ENCODE data around the gene CCDC85C. TPM values are rescaled to one million over a fixed set of nuclear protein-coding genes. Genes with fewer than 3 reads are reported as not detected.

CCDC85C gene
- total and polyA plus RNA-seq, 10 of the 15 experiments (the other 5 are each of a cell fraction or from before 2014, with no cell fraction given): 0.03 to 3.6 (median 1.1) TPM

- CTCF ChIA-PET: no interaction called here
- Histone ChIP-seq H2AFZ (ENCODE audit: control insufficient read depth, low read depth, low read length) (no peak overlapping the region), H3K4me3 (no peak overlapping the region), H3K4me2 (ENCODE audit: control insufficient read depth, insufficient read depth) (no peak overlapping the region), H3K4me1 (ENCODE audit: control insufficient read depth, insufficient read depth, low read length) (no peaks in the 10 kb centered on the region), H3K79me2 (ENCODE audit: control insufficient read depth, insufficient read depth, low read length) (no peaks in the 10 kb centered on the region), H3K9me3 (replicated peaks; ENCODE audit: control insufficient read depth, insufficient read depth, low read length) (no peaks in the 10 kb centered on the region; the same call in 2 of the 3 replicates), H4K20me1 (ENCODE audit: control insufficient read depth, insufficient read depth) (no peaks in the 10 kb centered on the region), H3K9ac (ENCODE audit: control insufficient read depth, insufficient read depth, low read length) (no peak overlapping the region), H3K27ac (ENCODE audit: control insufficient read depth, insufficient read depth) (no peak overlapping the region), H3K27me3 (replicated peaks in 1 of 2; ENCODE audit: control insufficient read depth in 2 of 2, insufficient read depth in 2 of 2, low read length in 1 of 2) (no peaks in the 10 kb centered on the region; a peak in 1 of 4 replicates), H3K36me3 (ENCODE audit: control insufficient read depth in 2 of 2, insufficient read depth in 2 of 2, low read length in 1 of 2) (no peaks in the 10 kb centered on the region)
- FAIRE-seq (no peak), ATAC-seq (peak; percentile 59), DNase-seq (ENCODE audit: low read depth, low spot score) (no peak)
- POLR2A ChIA-PET: no interaction called here
- TF ChIP-seq BHLHE40 (IDR thresholded peaks at IDR 0.05; ENCODE audit: borderline replicate concordance in 1 of 2, low read depth in 2 of 2, low read length in 1 of 2) (peak in 1 of 2 experiments; percentile 33; a peak in 1 of 4 replicates), SPI1 (IDR thresholded peaks at IDR 0.05; ENCODE audit: borderline replicate concordance, insufficient read depth, low read depth, low read length) (peak; percentile 66; the same call in 1 of the 2 replicates), NFYB (IDR thresholded peaks at IDR 0.05; ENCODE audit: insufficient read depth, low read depth, low read length) (no peak)
- RAD21 ChIA-PET (ENCODE audit: unreplicated experiment): no interaction called here
- no TSS peak for BruUV-seq (replicated peaks)
- in situ Hi-C loops (cut with MboI) (no loop called here), intact Hi-C loops (cut with micrococcal nuclease; ENCODE audit: unreplicated experiment) (no loop called here)
- WGBS (ENCODE audit: insufficient coverage, insufficient replicate concordance, low lambda C conversion rate, missing lambda C conversion rate): 38% methylated on average over 8 of the region's 8 CpGs
- SMC1A ChIA-PET (ENCODE audit: uncharacterized antibody, unreplicated experiment): no interaction called here
Observed at GRCh38 chr14:99649219-99649618, 45.2 kb upstream of the CCDC85C start.

- POLR2A ChIA-PET: no interaction called here
- no peaks in the 10 kb centered on the region; a peak in 2 of 4 replicates for H3K27me3 ChIP-seq (replicated peaks in 1 of 2; ENCODE audit: control insufficient read depth in 2 of 2, insufficient read depth in 2 of 2, low read length in 1 of 2)
- no peaks in the 10 kb centered on the region for H4K20me1 ChIP-seq (ENCODE audit: control insufficient read depth, insufficient read depth)
- no peak overlapping the region for H3K27ac ChIP-seq (ENCODE audit: control insufficient read depth, insufficient read depth)
- no peaks in the 10 kb centered on the region for H3K4me1 ChIP-seq (ENCODE audit: control insufficient read depth, insufficient read depth, low read length)
- no TSS peak for BruUV-seq (replicated peaks)
- 30% methylated on average over 8 of the region's 8 CpGs for WGBS (ENCODE audit: insufficient coverage, insufficient replicate concordance, low lambda C conversion rate, missing lambda C conversion rate)
- no peak for FAIRE-seq
- no peaks in the 10 kb centered on the region; the same call in 2 of the 3 replicates for H3K9me3 ChIP-seq (replicated peaks; ENCODE audit: control insufficient read depth, insufficient read depth, low read length)
- no peak for DNase-seq (ENCODE audit: low read depth, low spot score)
- no peak overlapping the region for H3K4me3 ChIP-seq
- H2AFZ ChIP-seq (ENCODE audit: control insufficient read depth, low read depth, low read length): no peak overlapping the region
- in situ Hi-C loops (cut with MboI): no loop called here
- RAD21 ChIA-PET (ENCODE audit: unreplicated experiment): no interaction called here
- intact Hi-C loops (cut with micrococcal nuclease; ENCODE audit: unreplicated experiment): no loop called here
- CTCF ChIA-PET: interaction anchor here (1.1 kb wide), 1 partner anchor 20 kb away, joined by 3 read pairs; no protein-coding TSS in a partner anchor
- SMC1A ChIA-PET (ENCODE audit: uncharacterized antibody, unreplicated experiment): no interaction called here
- no peak overlapping the region for H3K4me2 ChIP-seq (ENCODE audit: control insufficient read depth, insufficient read depth)
- H3K36me3 ChIP-seq (ENCODE audit: control insufficient read depth in 2 of 2, insufficient read depth in 2 of 2, low read length in 1 of 2): no peaks in the 10 kb centered on the region
- no peak overlapping the region for H3K9ac ChIP-seq (ENCODE audit: control insufficient read depth, insufficient read depth, low read length)
- no peak for TF ChIP-seq PRDM15 (CRISPR knock-in tag; IDR thresholded peaks at IDR 0.05)
- no peak for TF ChIP-seq SRF (IDR thresholded peaks at IDR 0.05; ENCODE audit: low read depth in 2 of 2, low read length in 2 of 2)
- no peak for TF ChIP-seq BMI1 (IDR thresholded peaks at IDR 0.05; ENCODE audit: borderline replicate concordance)
- TF ChIP-seq ZBTB33 (IDR thresholded peaks at IDR 0.05): no peak
- TF ChIP-seq ASH2L (IDR thresholded peaks at IDR 0.05; ENCODE audit: borderline replicate concordance, low read depth): no peak
- no peak for TF ChIP-seq BHLHE40 (IDR thresholded peaks at IDR 0.05; ENCODE audit: borderline replicate concordance in 1 of 2, low read depth in 2 of 2, low read length in 1 of 2)
- TF ChIP-seq NR2C1 (IDR thresholded peaks at IDR 0.05): no peak
- H3K79me2 ChIP-seq (ENCODE audit: control insufficient read depth, insufficient read depth, low read length): no peaks in the 10 kb centered on the region
- ATAC-seq: no peak
Observed at GRCh38 chr14:99648027-99648784, 44.2 kb upstream of the CCDC85C start.

Data from GM12878 (cell line).